HCT116 (cell line): ENCODE data around the gene CAPZA2. TPM values are rescaled to one million over a fixed set of nuclear protein-coding genes. Genes with fewer than 3 reads are reported as not detected.

Experiments used
- ATAC-seq: fragments of 200-7000 bp; cut with Tn5 transposase; 2 replicates; pipeline ENCODE4 v1.9.1; 2020; ENCODE audit warnings: mild to moderate bottlenecking, moderate library complexity
- BruUV-seq: library from RNA; stranded (reverse); fragments of 400-500 nt; replicated peaks from 2 replicates; lab custom pipeline; 2021; lab: Mats Ljungman, UMichigan
- CTCF ChIA-PET: fragments of 300-600 bp; sonication (Branson Sonifier 250); formaldehyde crosslinking; loops from one replicate; lab custom pipeline; 2021; ENCODE audit warnings: antibody characterized with exemption; lab: Charles Lee
- POLR2A ChIA-PET: fragments of 300-600, 350-600 bp; sonication (Branson Sonifier 250); formaldehyde crosslinking; loops from one replicate; lab custom pipeline; 2021; ENCODE audit warnings: antibody characterized with exemption; lab: Charles Lee
- RAD21 ChIA-PET, 2 experiments: fragments of 300-600 bp; sonication (Branson Sonifier 250); formaldehyde crosslinking; loops; one replicate each; lab custom pipeline; 2023; ENCODE audit warnings: low total read pairs in 2 of 2; ENCODE audit not compliant: uncharacterized antibody in 2 of 2, unreplicated experiment in 2 of 2, low non-redundant PET in 1 of 2; lab: Charles Lee
- DNase-seq: peaks from one replicate; pipeline ENCODE4 v3.0.0-alpha.2; 2010; ENCODE audit warnings: low read depth, low spot score
- H2AFZ ChIP-seq: fragments of 200-600 bp; shearing (Covaris generic), sonication (generic); 2 replicates; pipeline ENCODE4 v1.6.1; 2017; ENCODE audit warnings: low read depth, mixed run types, mixed read lengths, antibody characterized with exemption, low read length; ENCODE audit not compliant: poor library complexity, severe bottlenecking
- H3K27ac ChIP-seq: 2 replicates; pipeline ENCODE4 v1.5.1; 2012; ENCODE audit warnings: low read depth, low read length
- H3K27me3 ChIP-seq: fragments of 200-600 bp; sonication (generic); 2 replicates; pipeline ENCODE4 v1.6.1; 2016; ENCODE audit warnings: mixed run types, low read length, mixed read lengths; ENCODE audit not compliant: insufficient read depth
- H3K36me3 ChIP-seq, 2 experiments: fragments of 200-500 bp in 1 of 2; fragments of 200-600 bp in 1 of 2; sonication (Bioruptor generic) in 1 of 2; sonication (generic) in 1 of 2; 2 replicates each; pipeline versions ENCODE4 v1.5.1 to v1.6.1; 2014 to 2016; ENCODE audit warnings: low read length in 2 of 2, inconsistent platforms in 1 of 2, mixed read lengths in 1 of 2, mixed run types in 1 of 2; ENCODE audit not compliant: insufficient read depth in 2 of 2, control insufficient read depth in 1 of 2
- H3K4me1 ChIP-seq, 2 experiments: fragments of 200-600 bp in 1 of 2; sonication (generic) in 1 of 2; 2 replicates each; pipeline versions ENCODE4 v1.5.1 to v1.6.1; 2012 to 2017; ENCODE audit warnings: low read length in 2 of 2, inconsistent platforms in 1 of 2, mild to moderate bottlenecking in 1 of 2, mixed read lengths in 1 of 2, mixed run types in 1 of 2, moderate library complexity in 1 of 2; ENCODE audit not compliant: insufficient read depth in 2 of 2, control insufficient read depth in 1 of 2
- H3K4me2 ChIP-seq: fragments of 200-600 bp; sonication (generic); 2 replicates; pipeline ENCODE4 v1.6.1; 2017; ENCODE audit warnings: mixed run types, low read length, mixed read lengths
- H3K4me3 ChIP-seq, 2 experiments: fragments of 200-600 bp in 1 of 2; sonication (generic) in 1 of 2; replicated peaks in 1 of 2; 2 replicates each; pipeline ENCODE4 v1.5.1; 2011 to 2016; ENCODE audit warnings: low read length in 2 of 2, control low read depth in 1 of 2, low read depth in 1 of 2, mild to moderate bottlenecking in 1 of 2, mixed read lengths in 1 of 2, mixed run types in 1 of 2
- H3K79me2 ChIP-seq: fragments of 200-600 bp; sonication (generic); 2 replicates; pipeline ENCODE4 v1.6.1; 2017; ENCODE audit warnings: mild to moderate bottlenecking, mixed run types, low read length, moderate library complexity, mixed read lengths; ENCODE audit not compliant: insufficient read depth
- H3K9ac ChIP-seq: fragments of 200-600 bp; sonication (generic); 2 replicates; pipeline ENCODE4 v1.6.1; 2016; ENCODE audit warnings: low read length, mixed read lengths
- H3K9me2 ChIP-seq: fragments of 200-600 bp; sonication (generic), shearing (Covaris generic); 2 replicates; pipeline ENCODE4 v1.6.1; 2017; ENCODE audit warnings: mixed run types, mild to moderate bottlenecking, moderate library complexity; ENCODE audit not compliant: insufficient read depth
- H3K9me3 ChIP-seq, 2 experiments: fragments of 200-500 bp in 1 of 2; fragments of 200-600 bp in 1 of 2; sonication (Bioruptor generic) in 1 of 2; sonication (generic) in 1 of 2; 2 replicates each; pipeline ENCODE4 v1.6.1; 2014 to 2017; ENCODE audit warnings: low read length in 2 of 2, mixed read lengths in 2 of 2, inconsistent platforms in 1 of 2, low read depth in 1 of 2, mild to moderate bottlenecking in 1 of 2, mixed run types in 1 of 2, moderate library complexity in 1 of 2; ENCODE audit not compliant: control insufficient read depth in 1 of 2, insufficient read depth in 1 of 2
- H4K20me1 ChIP-seq: fragments of 200-600 bp; sonication (generic), shearing (Covaris generic); 2 replicates; pipeline ENCODE4 v1.6.1; 2017; ENCODE audit warnings: mixed run types, mild to moderate bottlenecking, moderate library complexity; ENCODE audit not compliant: insufficient read depth
- CBX3 ChIP-seq: IDR thresholded peaks from 2 replicates; pipeline ENCODE4 v1.6.1; 2012; ENCODE audit warnings: low read depth
- EGR1 ChIP-seq: IDR thresholded peaks from 2 replicates; pipeline ENCODE4 v1.6.1; 2012; ENCODE audit warnings: low read depth
- ELF1 ChIP-seq: IDR thresholded peaks from 2 replicates; pipeline ENCODE4 v1.6.1; 2012; ENCODE audit warnings: low read depth, borderline replicate concordance
- EZH2 ChIP-seq: fragments of 200-600 bp; sonication (generic); IDR thresholded peaks from 2 replicates; pipeline ENCODE4 v1.6.1; 2017; ENCODE audit warnings: antibody characterized with exemption, mixed run types
- EZH2phosphoT487 ChIP-seq: fragments of 200-600 bp; IDR thresholded peaks from 2 replicates; pipeline ENCODE4 v1.6.1; 2018; ENCODE audit warnings: antibody characterized with exemption, borderline replicate concordance
- FOSL1 ChIP-seq: IDR thresholded peaks from 2 replicates; pipeline ENCODE4 v1.6.1; 2012; ENCODE audit warnings: low read depth
- JUND ChIP-seq: IDR thresholded peaks from 2 replicates; pipeline ENCODE4 v1.6.1; 2012
- POLR2A ChIP-seq: IDR thresholded peaks from 2 replicates; pipeline ENCODE4 v1.7.0; 2011; ENCODE audit warnings: borderline replicate concordance; ENCODE audit not compliant: insufficient read depth, insufficient read length; ENCODE audit errors: extremely low read depth
- POLR2AphosphoS5 ChIP-seq: IDR thresholded peaks from 2 replicates; pipeline ENCODE4 v1.6.1; 2011; ENCODE audit warnings: mild to moderate bottlenecking, low read depth, low read length, moderate library complexity
- SP1 ChIP-seq: IDR thresholded peaks from 2 replicates; pipeline ENCODE4 v1.6.1; 2012; ENCODE audit warnings: low read depth
- TCF7L2 ChIP-seq: IDR thresholded peaks from 2 replicates; pipeline ENCODE4 v1.7.0; 2011; ENCODE audit warnings: borderline replicate concordance, inconsistent platforms; ENCODE audit not compliant: insufficient read depth, insufficient read length; ENCODE audit errors: extremely low read depth
- ZFX ChIP-seq: fragments of 450-650 bp; IDR thresholded peaks from 2 replicates; pipeline ENCODE4 v1.6.1; 2017
- ZNF274 ChIP-seq: fragments of 200-500 bp; sonication (Bioruptor generic); IDR thresholded peaks from 2 replicates; pipeline ENCODE4 v1.6.1; 2014; ENCODE audit warnings: mild to moderate bottlenecking, low read depth, low read length, inconsistent platforms
- intact Hi-C: fragments of 100-400 bp; cut with micrococcal nuclease; formaldehyde crosslinking; loops from 2 replicates; pipeline ENCODE4 v1.10.0; 2022
- total RNA-seq: library from RNA; stranded (reverse); gene quantifications from one replicate; pipeline ENCODE4 v1.2.1, GENCODE V29; 2021; ENCODE audit not compliant: unreplicated experiment
- TF ChIP-seq, protein P1 (sequence below): IDR thresholded peaks from 2 replicates; pipeline ENCODE4 v1.6.1; 2012
- TF ChIP-seq, protein P2 (sequence below): IDR thresholded peaks from 2 replicates; pipeline ENCODE4 v1.6.1; 2012
- TF ChIP-seq, protein P3 (sequence below): IDR thresholded peaks from 2 replicates; pipeline ENCODE4 v1.6.1; 2011; ENCODE audit warnings: mild to moderate bottlenecking, low read length, moderate library complexity; ENCODE audit not compliant: insufficient replicate concordance; ENCODE audit errors: extremely low read depth

Gene CAPZA2
- total RNA-seq, 1 experiment from 2014 or later = 135 TPM

GRCh38 chr7:116863936-116864500 lies 1.6 kb downstream of the CAPZA2 start (continued):
- TF ChIP-seq SP1 (no peak), FOSL1 (no peak), ELF1 (no peak), EZH2 (no peak), EZH2phosphoT487 (no peak), POLR2A (no peak)

DNA sequence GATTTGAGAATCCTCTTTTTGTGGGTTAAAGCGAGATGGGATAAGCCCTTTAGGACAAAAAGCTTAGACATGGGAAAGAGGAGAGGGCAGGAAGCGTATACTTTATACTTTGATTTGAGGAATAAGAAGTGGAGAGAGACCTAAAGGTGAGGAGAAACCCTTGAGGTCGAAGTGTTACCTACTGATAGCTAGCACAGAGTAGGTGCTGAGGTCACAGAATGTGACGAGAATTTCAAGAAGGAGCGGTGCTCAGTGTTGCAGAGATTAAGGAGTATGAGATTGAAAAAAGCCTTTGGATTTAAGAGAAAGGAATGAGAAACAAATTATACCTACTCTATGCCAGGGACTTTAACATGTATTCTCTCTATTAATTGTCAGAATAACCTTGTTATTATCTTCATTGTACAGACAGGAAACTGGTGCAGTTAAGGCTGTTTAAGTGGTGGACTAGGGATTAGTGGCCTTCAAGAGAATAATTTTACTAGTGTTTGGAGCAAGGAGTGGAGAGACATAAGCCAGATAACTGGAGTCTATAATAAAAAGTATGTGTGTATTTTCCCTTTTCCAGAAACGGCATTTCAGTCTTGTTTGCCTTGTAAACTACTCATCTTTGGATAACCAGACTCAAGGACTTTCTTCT lies 8.8 kb downstream of the CAPZA2 start:
- ChIA-PET RAD21 (no interaction called here), CTCF (no interaction called here), POLR2A (no interaction called here)
- ATAC-seq = no peak
- Histone ChIP-seq H3K4me3 (no peak overlapping the region), H3K27me3 (no peaks in the 10 kb centered on the region), H3K27ac (no peak overlapping the region), H3K9me2 (no peaks in the 10 kb centered on the region), H3K9me3 (no peaks in the 10 kb centered on the region), H2AFZ (no peak overlapping the region), H3K36me3 (peaks cover 0 to 11% of the 10 kb centered on the region in 2 experiments; a peak in 1 of 4 replicates), H4K20me1 (peaks cover 34% of the 10 kb centered on the region; the same call in 1 of the 2 replicates), H3K4me1 (no peaks in the 10 kb centered on the region), H3K4me2 (no peak overlapping the region), H3K9ac (no peak overlapping the region), H3K79me2 (peaks cover 99% of the 10 kb centered on the region)
- intact Hi-C loops = no loop called here
- BruUV-seq = no TSS peak
- TF ChIP-seq ELF1 (no peak), ZNF274 (no peak), SP1 (no peak), EGR1 (no peak), POLR2AphosphoS5 (no peak), POLR2A (no peak), ZFX (no peak), TCF7L2 (no peak), EZH2phosphoT487 (no peak), EZH2 (no peak), FOSL1 (no peak), JUND (no peak), CBX3 (no peak)
- TF ChIP-seq, protein P1, sequence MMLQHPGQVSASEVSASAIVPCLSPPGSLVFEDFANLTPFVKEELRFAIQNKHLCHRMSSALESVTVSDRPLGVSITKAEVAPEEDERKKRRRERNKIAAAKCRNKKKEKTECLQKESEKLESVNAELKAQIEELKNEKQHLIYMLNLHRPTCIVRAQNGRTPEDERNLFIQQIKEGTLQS = no peak
- TF ChIP-seq, protein P2, sequence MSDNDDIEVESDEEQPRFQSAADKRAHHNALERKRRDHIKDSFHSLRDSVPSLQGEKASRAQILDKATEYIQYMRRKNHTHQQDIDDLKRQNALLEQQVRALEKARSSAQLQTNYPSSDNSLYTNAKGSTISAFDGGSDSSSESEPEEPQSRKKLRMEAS = no peak
- TF ChIP-seq, protein P3, sequence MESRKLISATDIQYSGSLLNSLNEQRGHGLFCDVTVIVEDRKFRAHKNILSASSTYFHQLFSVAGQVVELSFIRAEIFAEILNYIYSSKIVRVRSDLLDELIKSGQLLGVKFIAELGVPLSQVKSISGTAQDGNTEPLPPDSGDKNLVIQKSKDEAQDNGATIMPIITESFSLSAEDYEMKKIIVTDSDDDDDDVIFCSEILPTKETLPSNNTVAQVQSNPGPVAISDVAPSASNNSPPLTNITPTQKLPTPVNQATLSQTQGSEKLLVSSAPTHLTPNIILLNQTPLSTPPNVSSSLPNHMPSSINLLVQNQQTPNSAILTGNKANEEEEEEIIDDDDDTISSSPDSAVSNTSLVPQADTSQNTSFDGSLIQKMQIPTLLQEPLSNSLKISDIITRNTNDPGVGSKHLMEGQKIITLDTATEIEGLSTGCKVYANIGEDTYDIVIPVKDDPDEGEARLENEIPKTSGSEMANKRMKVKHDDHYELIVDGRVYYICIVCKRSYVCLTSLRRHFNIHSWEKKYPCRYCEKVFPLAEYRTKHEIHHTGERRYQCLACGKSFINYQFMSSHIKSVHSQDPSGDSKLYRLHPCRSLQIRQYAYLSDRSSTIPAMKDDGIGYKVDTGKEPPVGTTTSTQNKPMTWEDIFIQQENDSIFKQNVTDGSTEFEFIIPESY = no peak
- no peak for DNase-seq
